GM19467 (cell line): ENCODE measurements around the gene CMC2.
A peak's percentile ranks its signal among the peaks of the same experiment; 100 is the strongest.

Experiments used
- ATAC-seq: cut with Tn5 transposase; IDR thresholded peaks from one replicate; pipeline ENCODE4 v1.9.1; 2021; ENCODE audit warnings: mild to moderate bottlenecking, moderate library complexity; ENCODE audit not compliant: unreplicated experiment

CMC2 gene

DNA sequence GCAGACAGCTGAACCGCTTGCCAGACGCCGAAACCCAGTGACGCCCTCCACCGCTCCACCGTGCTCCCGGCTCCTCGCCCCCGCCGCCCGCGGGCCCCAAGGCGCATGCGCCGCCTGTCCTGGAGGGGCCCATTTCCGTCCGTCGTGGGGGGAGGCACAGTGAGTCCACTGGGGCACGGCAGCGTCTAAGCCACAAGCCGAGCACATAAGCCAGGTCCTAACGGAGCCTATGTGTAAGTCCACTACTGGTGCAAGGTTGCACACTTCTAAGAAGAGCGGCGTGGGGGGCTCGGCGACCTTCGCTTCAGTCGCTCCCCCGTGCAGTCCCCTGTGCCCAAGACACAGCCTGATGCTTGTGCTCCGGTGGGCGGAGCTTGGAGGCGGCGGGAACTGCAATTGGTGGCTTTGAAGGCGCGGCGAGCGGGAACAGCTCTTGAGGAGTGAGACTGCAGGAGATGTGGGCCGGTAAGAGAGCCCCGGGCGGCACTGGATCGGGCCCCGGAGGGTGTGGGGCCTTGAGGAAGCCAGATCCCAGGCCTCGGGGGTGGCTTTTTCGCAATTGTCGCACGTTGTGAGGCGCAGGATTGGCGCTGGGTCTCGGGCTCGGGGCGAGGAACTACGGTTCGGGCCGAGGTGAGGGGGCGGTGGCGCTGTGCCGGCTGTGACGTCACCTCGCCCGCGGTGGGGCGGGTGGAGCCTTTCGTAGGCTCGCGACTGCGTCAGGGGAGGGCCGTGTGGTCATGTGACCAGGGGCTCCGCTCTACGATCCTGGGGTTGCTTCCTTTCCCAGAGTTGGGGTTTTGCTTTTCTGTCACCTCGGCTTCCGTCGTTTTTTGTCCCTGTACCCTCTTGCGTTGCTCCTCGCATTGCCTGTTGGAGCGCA lies at the start of gene CMC2, which contains the start of gene CENPN:
Gene CMC2 (minus strand): TSS at position 73 of the 883 bp plus-strand sequence. CDS start 9,491 bp downstream, outside the sequence.
Gene CENPN (plus strand): TSS at position 402 of the 883 bp plus-strand sequence. CDS start 4,726 bp downstream, outside the sequence.
- ATAC-seq = peak; percentile 84

GRCh38 chr16:81053761-81054160 lies 47.1 kb upstream of the CMC2 start:
- ATAC-seq = no peak

DNA sequence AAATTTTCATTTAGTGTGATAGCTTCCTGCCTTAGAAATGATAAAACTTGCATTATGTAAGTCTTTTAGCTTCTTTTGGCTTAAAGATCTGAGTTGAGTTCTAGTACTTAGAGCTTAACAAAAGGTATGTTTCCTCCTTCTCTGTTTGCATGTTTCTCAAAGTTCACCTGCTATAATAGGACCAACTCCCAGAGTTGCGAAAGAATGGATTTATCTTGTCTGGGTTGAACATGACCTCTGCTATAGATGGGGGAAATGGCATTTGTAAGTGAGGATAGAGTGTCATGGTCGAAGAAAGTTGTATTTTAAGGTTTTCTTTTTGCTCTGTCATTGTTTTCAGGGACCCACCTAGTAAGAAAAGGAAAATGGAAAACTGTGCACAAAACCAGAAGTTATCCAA lies 36.1 kb upstream of the CMC2 start:
- ATAC-seq = no peak

- ATAC-seq = no peak
Observed at GRCh38 chr16:81041696-81042095, 35.0 kb upstream of the CMC2 start.

GRCh38 chr16:81040842-81041241 lies 34.2 kb upstream of the CMC2 start:
- no peak for ATAC-seq

- no peak for ATAC-seq
Observed at GRCh38 chr16:81040131-81040530, 33.4 kb upstream of the CMC2 start.

DNA sequence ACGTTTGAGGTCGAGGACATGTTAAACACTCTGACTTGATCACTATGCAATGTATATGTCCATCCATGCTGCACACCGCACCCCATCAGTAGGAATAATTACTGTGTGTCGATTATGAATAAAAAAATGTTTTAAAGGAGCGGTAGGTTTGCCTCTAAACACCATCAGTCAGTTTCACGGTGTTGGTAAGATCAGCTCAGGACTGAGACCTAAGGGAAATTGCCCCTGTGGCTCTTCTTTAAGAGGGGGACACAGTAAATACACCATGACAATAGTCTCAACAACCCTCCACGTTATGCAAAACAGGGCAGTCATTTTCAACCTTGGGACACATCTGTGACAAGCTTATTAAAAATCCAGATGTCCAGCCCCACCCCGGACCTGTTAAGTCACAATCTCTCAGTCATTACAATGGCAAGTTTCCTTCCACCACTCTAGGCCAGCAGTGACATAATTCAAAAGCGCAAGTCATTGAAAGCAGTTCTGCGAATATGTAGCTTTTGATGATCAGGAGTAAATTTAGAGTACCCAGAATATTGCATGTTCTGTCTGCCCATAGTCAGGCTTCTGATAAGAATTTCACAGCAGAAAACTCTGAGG lies 30.2 kb upstream of the CMC2 start:
- ATAC-seq = no peak

GRCh38 chr16:81035975-81036750 lies 29.5 kb upstream of the CMC2 start:
- peak; percentile 48 for ATAC-seq

GRCh38 chr16:81035398-81035974 lies 28.8 kb upstream of the CMC2 start, which contains the start of gene ATMIN:
TSS of gene ATMIN (plus strand) at chr16:81035842. CDS start at chr16:81035871, 29 bp downstream.
- ATAC-seq = peak; percentile 90

DNA sequence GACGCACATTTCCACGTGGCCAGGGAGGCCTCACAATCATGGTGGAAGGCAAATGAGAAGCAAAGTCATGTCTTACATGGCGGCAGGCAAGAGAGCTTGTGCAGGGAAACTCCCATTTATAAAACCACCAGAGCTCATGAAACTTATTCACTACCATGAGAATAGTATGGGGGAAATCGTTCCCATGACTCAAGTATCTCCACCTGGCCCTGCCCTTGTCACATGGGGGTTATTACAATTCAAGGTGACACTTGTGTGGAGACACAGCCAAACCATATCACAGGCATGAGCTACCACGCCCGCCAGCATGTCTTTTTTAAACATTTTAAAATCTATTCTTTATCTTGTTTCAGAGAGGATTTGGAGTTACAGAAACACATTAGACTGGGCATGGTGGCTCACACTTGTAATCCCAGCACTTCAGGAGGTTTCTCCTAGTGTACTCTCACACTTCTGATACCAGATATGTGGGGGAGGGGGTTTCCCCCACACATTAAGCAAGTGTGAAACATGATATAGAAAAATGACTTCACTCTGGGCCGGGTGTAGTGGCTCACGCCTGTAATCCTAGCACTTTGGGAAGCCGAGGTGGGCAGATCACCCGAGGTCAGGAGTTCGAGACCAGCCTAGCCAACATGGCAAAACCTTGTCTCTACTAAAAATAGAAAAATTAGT lies 23.4 kb upstream of the CMC2 start:
- no peak for ATAC-seq

DNA sequence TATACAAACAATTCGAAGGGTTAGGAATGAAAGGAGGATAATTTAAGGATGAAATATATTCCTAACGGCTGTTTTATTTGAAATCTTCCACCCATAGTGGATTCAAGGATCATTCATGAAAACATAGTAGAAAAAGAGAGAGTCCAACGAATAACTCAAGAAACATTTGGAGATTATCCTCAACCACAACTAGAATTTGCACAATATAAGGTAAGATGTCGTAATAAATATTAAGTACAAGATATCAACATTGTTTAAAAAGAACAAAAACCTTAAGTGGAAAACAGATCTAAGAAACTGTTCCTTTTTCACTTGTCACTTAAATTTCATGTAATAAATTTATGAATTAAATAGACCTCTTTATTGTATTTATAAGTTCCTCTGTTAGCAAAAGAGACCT lies 19.7 kb upstream of the CMC2 start:
- ATAC-seq = no peak

- ATAC-seq = no peak
Observed at GRCh38 chr16:81018496-81018895, 11.8 kb upstream of the CMC2 start.

GRCh38 chr16:81014672-81015071 lies 8.0 kb upstream of the CMC2 start:
- ATAC-seq = no peak

DNA sequence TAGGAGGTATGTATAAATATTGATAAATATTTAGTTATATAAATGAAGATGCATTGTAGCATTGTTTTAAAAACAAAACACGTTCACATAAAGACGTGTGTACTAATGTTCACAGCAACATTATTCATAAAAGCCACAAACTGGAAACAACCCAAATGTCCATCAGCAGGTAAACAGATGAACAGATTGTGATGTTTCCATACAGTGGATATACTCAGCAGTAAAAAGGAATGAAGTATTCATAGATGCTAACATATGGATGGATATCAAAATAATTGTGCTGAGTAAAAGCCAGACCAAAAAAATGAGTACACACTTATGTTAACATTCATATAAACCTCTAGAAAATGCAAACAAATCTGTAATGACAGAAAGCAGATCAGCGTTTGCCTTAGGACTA lies 6.3 kb upstream of the CMC2 start:
- no peak for ATAC-seq

DNA sequence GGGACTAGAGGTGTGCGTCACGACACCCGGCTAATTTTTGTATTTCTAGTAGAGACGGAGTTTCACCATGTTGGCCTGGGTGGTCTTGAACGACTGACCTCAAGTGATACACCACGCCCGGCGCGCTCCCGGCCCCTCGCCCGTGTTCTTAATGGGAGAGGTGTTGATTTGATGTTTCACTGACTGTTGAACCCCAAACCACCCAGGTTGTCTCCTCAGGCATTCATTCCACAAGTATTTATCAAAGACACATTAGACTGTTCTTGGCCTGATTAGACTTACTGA lies 1.8 kb upstream of the CMC2 start:
- no peak for ATAC-seq

DNA sequence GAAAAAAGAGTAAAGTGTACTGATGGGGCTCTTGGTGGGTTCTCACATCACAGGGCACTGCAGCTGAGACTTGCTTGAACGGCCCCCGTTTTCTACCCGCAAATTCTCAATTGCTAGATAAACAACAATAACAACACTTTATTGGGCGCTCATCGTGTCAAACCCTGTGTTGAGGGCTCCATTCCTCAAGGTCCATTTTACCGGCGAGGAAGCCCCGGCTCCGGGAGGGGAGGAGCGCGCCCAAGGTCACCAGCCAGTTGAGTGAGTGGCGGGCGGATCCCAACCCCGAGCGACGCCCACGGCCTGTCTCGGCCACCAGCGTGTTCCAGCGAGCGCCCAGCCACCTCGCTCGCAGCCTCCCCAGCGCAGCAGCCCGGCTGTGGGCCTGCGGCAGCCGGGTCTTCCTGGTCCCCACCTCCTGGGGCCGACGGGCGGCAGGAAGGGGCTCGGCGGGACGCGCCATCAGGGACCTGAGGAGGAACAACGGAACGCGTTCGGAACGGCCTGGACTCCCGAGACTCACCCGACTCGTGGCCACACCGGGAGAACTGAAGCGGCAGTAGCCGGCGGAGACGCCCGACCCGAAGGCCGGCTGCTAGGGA lies 373 bp downstream of the CMC2 start:
- peak; percentile 31 for ATAC-seq

DNA sequence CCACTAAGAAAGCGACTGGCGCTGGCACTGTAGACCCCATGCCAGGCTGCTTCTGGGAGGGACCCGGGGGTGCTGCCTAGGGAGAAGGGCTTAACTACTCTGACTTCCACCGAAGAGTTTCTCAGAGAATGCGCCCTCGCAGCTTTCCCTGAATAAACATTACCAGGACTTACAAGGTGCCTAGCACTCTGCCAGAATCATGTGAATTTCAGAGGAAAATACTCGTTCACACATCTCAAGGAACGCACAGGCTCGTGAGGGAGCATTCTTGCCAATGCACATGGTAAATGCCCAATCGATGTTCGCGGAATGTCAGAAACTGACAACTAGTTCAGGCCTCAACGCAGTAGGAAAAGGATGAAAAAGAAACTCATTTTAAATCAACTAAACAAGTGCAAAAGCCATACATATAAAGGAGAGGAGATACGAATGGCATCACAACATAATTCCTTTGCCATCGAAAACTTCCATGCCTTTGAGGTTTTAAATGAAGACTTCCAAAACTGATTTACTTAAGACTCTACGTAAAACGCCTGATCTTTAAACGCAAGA lies 999 bp downstream of the CMC2 start:
- no peak for ATAC-seq

DNA sequence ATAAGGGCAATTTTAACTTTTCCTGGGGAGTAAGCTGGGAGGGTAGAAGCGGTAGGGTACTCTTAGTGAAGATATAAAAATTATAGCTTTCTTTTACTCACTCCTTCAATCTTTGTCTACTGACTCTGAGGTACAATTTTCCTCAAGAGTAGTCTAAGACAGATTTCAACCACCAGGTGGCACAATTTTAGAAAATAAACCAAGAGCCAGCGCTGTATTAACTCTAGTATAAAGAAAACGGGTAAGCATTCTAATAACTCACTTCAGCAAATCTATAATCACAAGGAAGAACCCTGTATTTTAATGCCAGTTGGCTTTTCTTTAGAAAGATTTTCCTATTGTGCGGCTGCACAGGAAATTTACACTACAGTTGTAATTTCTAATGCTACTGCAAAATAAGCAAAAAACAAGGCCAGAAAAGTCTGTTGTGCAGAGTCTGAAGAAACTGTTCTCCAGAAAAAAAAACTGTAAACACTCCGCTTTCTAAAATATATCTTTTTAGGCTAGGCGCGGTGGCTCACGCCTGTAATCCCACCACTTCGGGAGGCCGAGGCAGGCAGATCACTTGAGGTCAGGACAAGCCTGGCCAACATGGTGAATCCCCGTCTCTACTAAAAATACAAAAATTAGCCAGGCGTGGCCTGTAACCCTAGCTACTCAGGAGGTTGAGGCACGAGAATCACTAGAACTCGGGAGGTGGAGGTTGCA lies 1.9 kb downstream of the CMC2 start:
- no peak for ATAC-seq
